ENCODE results near the gene PSMA3. TPM values are rescaled to one million over a fixed set of nuclear protein-coding genes. Genes with fewer than 3 reads are reported as not detected.

Gene PSMA3
- total RNA-seq, 4 donors from 2014 or later: 61.2 to 204 (median 114) TPM

DNA sequence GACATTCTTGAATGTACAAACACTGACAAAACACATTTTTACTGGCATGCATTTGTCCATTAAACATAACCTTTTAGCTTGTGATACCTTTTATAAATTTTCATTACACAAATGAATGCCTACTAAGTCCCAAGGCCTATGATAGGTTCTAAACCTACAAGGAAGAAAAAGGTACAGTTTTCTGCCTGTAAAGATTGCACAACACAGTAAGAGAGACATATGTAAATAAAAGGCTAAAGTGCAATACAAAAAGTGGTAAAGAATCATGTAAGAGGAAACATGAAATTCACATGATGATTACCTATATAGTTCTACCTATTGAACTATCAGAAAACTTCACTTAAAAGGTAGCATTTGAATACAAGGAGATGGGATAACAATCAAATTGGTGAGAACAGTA, 39.1 kb downstream of the PSMA3 start:
- H3K9me3 ChIP-seq: no peaks in the 10 kb centered on the region
- intact Hi-C loops (cut with DNase I; ENCODE audit: low total_unique reads): no loop called here
- no peak overlapping the region for H3K4me3 ChIP-seq
- H3K27ac ChIP-seq: no peak overlapping the region
- no peaks in the 10 kb centered on the region for H3K27me3 ChIP-seq
- peaks cover 6 to 12% of the 10 kb centered on the region in 2 donors for H3K4me1 ChIP-seq
- no peak for TF ChIP-seq POLR2A (IDR thresholded peaks at IDR 0.05)
- no peak for TF ChIP-seq CTCF (IDR thresholded peaks at IDR 0.05)
- H3K36me3 ChIP-seq: no peaks in the 10 kb centered on the region
- no peak for DNase-seq

DNA sequence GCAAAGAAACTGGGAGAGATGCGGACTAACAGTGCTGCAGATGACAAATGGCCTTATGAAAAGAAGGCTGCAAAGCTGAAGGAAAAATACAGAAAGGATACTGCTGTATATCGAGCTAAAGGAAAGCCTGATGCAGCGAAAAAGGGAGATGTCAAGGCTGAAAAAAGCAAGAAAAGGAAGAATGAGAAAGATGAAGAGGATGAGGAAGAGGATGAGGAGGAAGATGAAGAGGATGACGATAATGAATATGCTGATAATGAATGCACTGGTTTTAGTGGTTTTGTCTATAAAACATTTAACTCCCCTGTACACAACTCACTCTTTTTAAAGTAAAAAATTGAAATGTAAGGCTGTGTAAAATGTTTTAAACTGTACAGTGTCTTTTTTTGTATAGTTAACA, 40.5 kb downstream of the PSMA3 start:
- TF ChIP-seq POLR2A (IDR thresholded peaks at IDR 0.05): no peak
- TF ChIP-seq CTCF (IDR thresholded peaks at IDR 0.05): no peak
- Histone ChIP-seq H3K27me3 (no peaks in the 10 kb centered on the region), H3K36me3 (no peaks in the 10 kb centered on the region), H3K4me3 (no peak overlapping the region), H3K4me1 (peaks cover 6 to 12% of the 10 kb centered on the region in 2 donors), H3K27ac (no peak overlapping the region), H3K9me3 (no peaks in the 10 kb centered on the region)
- no peak for DNase-seq
- intact Hi-C loops (cut with DNase I; ENCODE audit: low total_unique reads): no loop called here

DNA sequence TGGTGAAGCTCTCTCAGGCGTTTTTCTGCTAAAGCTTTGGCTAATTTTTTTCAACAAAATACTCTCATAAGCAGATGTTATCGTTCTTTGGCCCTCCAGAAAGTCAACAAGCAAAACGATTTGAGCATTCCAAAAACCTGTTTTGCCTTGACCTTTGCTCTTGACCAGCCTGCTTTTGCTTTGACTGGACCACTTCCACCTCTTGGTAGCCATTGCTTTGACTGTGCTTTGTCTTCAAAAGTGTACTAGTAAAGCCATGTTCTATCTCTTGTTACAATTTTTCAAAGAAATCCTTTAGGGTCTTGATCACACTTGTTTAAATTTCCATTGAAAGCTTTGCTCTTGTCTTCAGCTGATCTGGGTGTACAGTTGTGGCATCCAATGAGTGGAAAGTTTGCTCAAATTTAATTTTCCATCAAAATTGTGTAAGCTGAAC, 43.0 kb downstream of the PSMA3 start:
- peaks cover 0 to 6% of the 10 kb centered on the region in 2 donors for H3K4me1 ChIP-seq
- no peak overlapping the region for H3K27ac ChIP-seq
- H3K27me3 ChIP-seq: no peaks in the 10 kb centered on the region
- no peak overlapping the region for H3K4me3 ChIP-seq
- DNase-seq: no peak
- H3K36me3 ChIP-seq: no peaks in the 10 kb centered on the region
- no peaks in the 10 kb centered on the region for H3K9me3 ChIP-seq
- intact Hi-C loops (cut with DNase I; ENCODE audit: low total_unique reads): no loop called here
- TF ChIP-seq POLR2A (IDR thresholded peaks at IDR 0.05) (no peak), CTCF (IDR thresholded peaks at IDR 0.05) (no peak)

DNA sequence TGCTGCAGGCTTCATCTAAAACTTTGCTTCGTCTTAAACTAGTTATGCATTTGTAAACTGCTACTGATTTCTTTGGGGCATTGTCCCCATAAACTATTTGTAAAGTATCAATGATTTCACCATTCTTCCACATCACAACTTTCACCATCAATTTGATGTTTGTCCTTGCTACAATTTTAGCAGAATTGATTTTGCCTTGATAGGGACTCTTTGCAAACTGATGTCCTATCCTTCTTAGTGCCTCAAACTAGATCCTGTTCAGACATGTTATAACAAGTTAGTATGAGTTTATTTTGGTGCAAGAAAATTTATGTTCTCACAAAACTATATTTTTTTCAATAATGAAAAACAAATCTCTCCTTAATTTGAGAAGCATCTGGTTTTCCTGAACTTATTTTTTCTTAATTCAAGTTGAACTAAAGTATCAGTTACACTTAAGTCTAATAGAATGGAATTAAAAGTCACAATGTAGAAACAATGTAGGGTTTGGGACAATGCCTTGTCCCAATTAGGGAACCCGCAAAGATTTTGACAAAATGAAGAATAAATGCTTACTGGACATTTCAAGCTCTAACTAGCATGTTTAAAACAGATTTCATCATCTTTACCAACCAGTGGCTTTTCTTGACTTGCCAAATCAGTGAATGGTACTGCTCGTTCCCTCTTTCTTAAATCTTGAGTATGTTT, 43.6 kb downstream of the PSMA3 start:
- Histone ChIP-seq H3K27ac (peak overlapping the region in 1 of 2 donors; percentile 17), H3K4me3 (no peak overlapping the region), H3K27me3 (no peaks in the 10 kb centered on the region), H3K9me3 (no peaks in the 10 kb centered on the region), H3K36me3 (no peaks in the 10 kb centered on the region), H3K4me1 (no peaks in the 10 kb centered on the region)
- intact Hi-C loops (cut with DNase I; ENCODE audit: low total_unique reads): no loop called here
- DNase-seq: no peak
- TF ChIP-seq CTCF (IDR thresholded peaks at IDR 0.05) (no peak), POLR2A (IDR thresholded peaks at IDR 0.05) (no peak)

GRCh38 chr14:58291646-58292045, 47.0 kb downstream of the PSMA3 start:
- Histone ChIP-seq H3K4me3 (no peak overlapping the region), H3K4me1 (no peaks in the 10 kb centered on the region), H3K27ac (no peak overlapping the region), H3K27me3 (no peaks in the 10 kb centered on the region), H3K36me3 (no peaks in the 10 kb centered on the region), H3K9me3 (no peaks in the 10 kb centered on the region)
- DNase-seq: no peak
- TF ChIP-seq CTCF (IDR thresholded peaks at IDR 0.05): no peak
- no peak for TF ChIP-seq POLR2A (IDR thresholded peaks at IDR 0.05)
- intact Hi-C loops (cut with DNase I; ENCODE audit: low total_unique reads): loop anchor here (10.0 kb wide), 1 partner anchor 47 kb away; the partner anchor contains the start of gene PSMA3

Measured in uterus (tissue), 4 donors.